Uterus (tissue), 4 donors: Measurements from ENCODE around the gene TMPRSS11A. TPM values are rescaled to one million over a fixed set of nuclear protein-coding genes. Genes with fewer than 3 reads are reported as not detected.

Source experiments
- DNase-seq, 2 donors: peaks; one replicate each; pipeline ENCODE4 v3.0.0-alpha.2; 2019 to 2020
- H3K27ac ChIP-seq, 2 donors: fragments of 200-600 bp; sonication (generic); 1 replicate in 1 of 2; 2 replicates in 1 of 2; pipeline ENCODE4 v1.5.1; 2016 to 2018
- H3K27me3 ChIP-seq, 2 donors: fragments of 200-600 bp; sonication (generic); one replicate each; pipeline ENCODE4 v1.5.1; 2018 to 2019; ENCODE audit warnings: control low read depth in 1 of 2
- H3K36me3 ChIP-seq, 2 donors: fragments of 200-600 bp; sonication (generic); one replicate each; pipeline ENCODE4 v1.5.1; 2019; ENCODE audit warnings: control low read depth in 1 of 2
- H3K4me1 ChIP-seq, 2 donors: fragments of 200-600 bp; sonication (generic); one replicate each; pipeline ENCODE4 v1.5.1; 2018 to 2019; ENCODE audit warnings: control low read depth in 1 of 2
- H3K4me3 ChIP-seq, 2 donors: fragments of 200-600 bp; sonication (generic); 1 replicate in 1 of 2; 2 replicates in 1 of 2; pipeline ENCODE4 v1.5.1; 2018 to 2019; ENCODE audit warnings: mild to moderate bottlenecking in 1 of 2
- H3K9me3 ChIP-seq, 2 donors: fragments of 200-600 bp; sonication (generic); one replicate each; pipeline ENCODE4 v1.5.1; 2019; ENCODE audit warnings: control low read depth in 1 of 2
- CTCF ChIP-seq, 4 experiments: fragments of 200-600 bp in 2 of 4; fragments of 450-650 bp in 2 of 4; sonication (generic) in 2 of 4; IDR thresholded peaks; one replicate each; pipeline ENCODE4 v1.5.1; 2016 to 2019; ENCODE audit warnings: antibody characterized with exemption in 4 of 4, mild to moderate bottlenecking in 2 of 4, moderate library complexity in 1 of 4
- POLR2A ChIP-seq, 2 donors: fragments of 450-650 bp; IDR thresholded peaks; one replicate each; pipeline ENCODE4 v1.6.1; 2016; ENCODE audit warnings: antibody characterized with exemption in 2 of 2, mild to moderate bottlenecking in 1 of 2, moderate library complexity in 1 of 2
- intact Hi-C: fragments of 100-400 bp; cut with DNase I; formaldehyde crosslinking; loops from one replicate; pipeline ENCODE4 v1.15.1; 2023; ENCODE audit warnings: low total_unique reads
- total RNA-seq, 4 donors: library from RNA; depleted of rRNA in 3 of 4; stranded (reverse); fragments of >200 nt in 3 of 4; gene quantifications; one replicate each; pipeline versions ENCODE4 v1.1.0 to v1.2.4, GENCODE V29; 2014 to 2023
- donor health status: DM: yes; HTN: yes; CAD: no.

Gene TMPRSS11A
- total RNA-seq, 4 donors from 2014 or later, result not detected

GRCh38 chr4:67983333-67983732, 20.0 kb upstream of the TMPRSS11A start:
- H3K9me3 ChIP-seq, result peaks cover 0 to 5% of the 10 kb centered on the region in 2 donors
- H3K36me3 ChIP-seq, result no peaks in the 10 kb centered on the region
- TF ChIP-seq POLR2A (IDR thresholded peaks at IDR 0.05) (no peak), CTCF (IDR thresholded peaks at IDR 0.05) (no peak)
- no peaks in the 10 kb centered on the region for H3K4me1 ChIP-seq
- H3K27ac ChIP-seq, result no peak overlapping the region
- DNase-seq, result no peak
- H3K4me3 ChIP-seq, result no peak overlapping the region
- intact Hi-C loops, result no loop called here
- no peaks in the 10 kb centered on the region for H3K27me3 ChIP-seq

- Histone ChIP-seq H3K9me3 (peaks cover 0 to 5% of the 10 kb centered on the region in 2 donors), H3K4me1 (no peaks in the 10 kb centered on the region), H3K4me3 (no peak overlapping the region), H3K27ac (no peak overlapping the region), H3K36me3 (peaks cover 0 to 2% of the 10 kb centered on the region in 2 donors), H3K27me3 (no peaks in the 10 kb centered on the region)
- intact Hi-C loops, result no loop called here
- no peak for DNase-seq
- TF ChIP-seq CTCF (IDR thresholded peaks at IDR 0.05), result no peak
These were observed 17.2 kb upstream of the TMPRSS11A start for GRCh38 chr4:67980512-67980911.

GRCh38 chr4:67973608-67974007, 10.3 kb upstream of the TMPRSS11A start:
- Histone ChIP-seq H3K9me3 (peaks cover 0 to 3% of the 10 kb centered on the region in 2 donors), H3K4me3 (no peak overlapping the region), H3K4me1 (no peaks in the 10 kb centered on the region), H3K27ac (no peak overlapping the region), H3K36me3 (peaks cover 0 to 2% of the 10 kb centered on the region in 2 donors), H3K27me3 (no peaks in the 10 kb centered on the region)
- TF ChIP-seq CTCF (IDR thresholded peaks at IDR 0.05) (no peak), POLR2A (IDR thresholded peaks at IDR 0.05) (no peak)
- intact Hi-C loops, result no loop called here
- no peak for DNase-seq

- Histone ChIP-seq H3K36me3 (no peaks in the 10 kb centered on the region), H3K27me3 (no peaks in the 10 kb centered on the region), H3K9me3 (no peaks in the 10 kb centered on the region), H3K4me1 (no peaks in the 10 kb centered on the region), H3K4me3 (no peak overlapping the region), H3K27ac (no peak overlapping the region)
- intact Hi-C loops, result no loop called here
- no peak for DNase-seq
- no peak for TF ChIP-seq POLR2A (IDR thresholded peaks at IDR 0.05)
- TF ChIP-seq CTCF (IDR thresholded peaks at IDR 0.05), result no peak
These were observed 8.4 kb downstream of the TMPRSS11A start for GRCh38 chr4:67954890-67955289.

- no peaks in the 10 kb centered on the region for H3K27me3 ChIP-seq
- H3K4me1 ChIP-seq, result no peaks in the 10 kb centered on the region
- no peak overlapping the region for H3K27ac ChIP-seq
- TF ChIP-seq CTCF (IDR thresholded peaks at IDR 0.05) (no peak), POLR2A (IDR thresholded peaks at IDR 0.05) (no peak)
- intact Hi-C loops, result no loop called here
- no peaks in the 10 kb centered on the region for H3K36me3 ChIP-seq
- H3K4me3 ChIP-seq, result no peak overlapping the region
- no peak for DNase-seq
- no peaks in the 10 kb centered on the region for H3K9me3 ChIP-seq
These were observed 22.2 kb downstream of the TMPRSS11A start for GRCh38 chr4:67941074-67941473.
